K562 (cell line): ENCODE results near the gene ALDH16A1. TPM values are rescaled to one million over a fixed set of nuclear protein-coding genes. Genes with fewer than 3 reads are reported as not detected.

Source experiments
- ATAC-seq: fragments of 200-7000 bp; cut with Tn5 transposase; 3 replicates; pipeline ENCODE4 v1.9.1; 2020; ENCODE audit warnings: moderate library complexity
- BruUV-seq: library from RNA; stranded (reverse); fragments of 400-500 nt; replicated peaks from 2 replicates; lab custom pipeline; 2021; lab: Mats Ljungman, UMichigan
- CTCF ChIA-PET: fragments of 300-600 bp; formaldehyde crosslinking; extraction: SDS; loops from one replicate; lab custom pipeline; 2021; ENCODE audit warnings: low intra/inter-chr PET ratio; lab: Yijun Ruan, JAX
- POLR2A ChIA-PET: fragments of 300-600, 350-650 bp; sonication (Branson Sonifier 250); formaldehyde crosslinking; extraction: SDS; loops from one replicate; lab custom pipeline; 2021; ENCODE audit warnings: antibody characterized with exemption, inconsistent platforms; lab: Yijun Ruan, JAX
- DNase-seq, 4 experiments: peaks; one replicate each; pipeline versions ENCODE4 v3.0.0 to v3.0.0-alpha.2; 2011 to 2018; ENCODE audit warnings: low spot score in 3 of 4, mixed read lengths in 3 of 4; ENCODE audit errors: extremely low read depth in 1 of 4
- FAIRE-seq: peaks from 2 replicates; lab custom pipeline; 2011; peaks lifted over from hg19 to GRCh38; lab: Jason Lieb, UNC
- H2AFZ ChIP-seq: 2 replicates; pipeline ENCODE4 v1.6.0; 2011; ENCODE audit warnings: low read depth, low read length, control low read depth, inconsistent platforms
- H3K27ac ChIP-seq: fragments of 200-600 bp; 3 replicates; pipeline ENCODE4 v1.8.0; 2011; ENCODE audit warnings: low read depth, mild to moderate bottlenecking, control low read depth, inconsistent platforms, low read length, moderate library complexity, mixed read lengths; ENCODE audit errors: extremely low read depth
- H3K27me3 ChIP-seq, 2 experiments: fragments of 300-600 bp in 1 of 2; 2 replicates in 1 of 2; 3 replicates in 1 of 2; pipeline versions ENCODE4 v1.6.0 to v1.8.0; 2011; ENCODE audit warnings: inconsistent platforms in 2 of 2, low read length in 2 of 2, mild to moderate bottlenecking in 1 of 2, mixed read lengths in 1 of 2, moderate library complexity in 1 of 2; ENCODE audit not compliant: control insufficient read depth in 2 of 2, insufficient read depth in 2 of 2
- H3K36me3 ChIP-seq: fragments of 300-600 bp; 3 replicates; pipeline ENCODE4 v1.8.0; 2011; ENCODE audit warnings: mild to moderate bottlenecking, low read length, inconsistent platforms; ENCODE audit not compliant: control insufficient read depth, insufficient read depth
- H3K4me1 ChIP-seq, 2 experiments: fragments of 200-600 bp in 1 of 2; replicated peaks in 1 of 2; 2 replicates in 1 of 2; 3 replicates in 1 of 2; pipeline versions ENCODE4 v1.5.1 to v1.8.0; 2011; ENCODE audit warnings: inconsistent platforms in 2 of 2, low read length in 2 of 2, mild to moderate bottlenecking in 1 of 2, mixed read lengths in 1 of 2, moderate library complexity in 1 of 2; ENCODE audit not compliant: control insufficient read depth in 2 of 2, insufficient read depth in 2 of 2
- H3K4me2 ChIP-seq: 2 replicates; pipeline ENCODE4 v1.6.1; 2011; ENCODE audit warnings: low read length, control low read depth, inconsistent platforms, mixed read lengths; ENCODE audit not compliant: insufficient read depth
- H3K4me3 ChIP-seq: fragments of 200-600 bp; sonication (generic), shearing (Covaris generic); 2 replicates; pipeline ENCODE4 v1.5.1; 2016; ENCODE audit warnings: control low read depth, inconsistent platforms
- H3K79me2 ChIP-seq: fragments of 200-600 bp; 3 replicates; pipeline ENCODE4 v1.8.0; 2011; ENCODE audit warnings: low read length, inconsistent platforms; ENCODE audit not compliant: control insufficient read depth, insufficient read depth
- H3K9ac ChIP-seq, 2 experiments: 2 replicates each; pipeline versions ENCODE4 v1.6.0 to v1.6.1; 2011; ENCODE audit warnings: low read depth in 2 of 2, low read length in 2 of 2, control low read depth in 1 of 2, inconsistent platforms in 1 of 2, mild to moderate bottlenecking in 1 of 2, mixed read lengths in 1 of 2; ENCODE audit not compliant: insufficient read depth in 1 of 2
- H3K9me1 ChIP-seq: one replicate; pipeline ENCODE4 v1.6.0; 2011; ENCODE audit warnings: inconsistent platforms, mild to moderate bottlenecking, low read length, moderate library complexity; ENCODE audit not compliant: control insufficient read depth, insufficient read depth
- H3K9me3 ChIP-seq: replicated peaks from 2 replicates; pipeline ENCODE4 v1.5.1; 2011; ENCODE audit warnings: low read depth, low read length, inconsistent platforms; ENCODE audit not compliant: control insufficient read depth, insufficient read depth
- H4K20me1 ChIP-seq: replicated peaks from 2 replicates; pipeline ENCODE4 v1.6.1; 2011; ENCODE audit warnings: low read length, inconsistent platforms, mixed read lengths; ENCODE audit not compliant: control insufficient read depth, insufficient read depth
- MNT ChIP-seq, 2 experiments: fragments of 450-650 bp; conservative IDR thresholded peaks; 2 replicates each; pipeline ENCODE4 v1.6.1; 2017; ENCODE audit warnings: mild to moderate bottlenecking in 2 of 2, moderate library complexity in 2 of 2
- YY1 ChIP-seq, 3 experiments: IDR thresholded peaks; 2 replicates each; pipeline ENCODE4 v1.6.1; 2011; ENCODE audit warnings: low read length in 2 of 3, mild to moderate bottlenecking in 2 of 3, moderate library complexity in 2 of 3, borderline replicate concordance in 1 of 3, control low read depth in 1 of 3, low read depth in 1 of 3; ENCODE audit not compliant: insufficient read depth in 3 of 3, insufficient replicate concordance in 2 of 3, control insufficient read depth in 1 of 3, insufficient read length in 1 of 3; ENCODE audit errors: extremely low read depth in 1 of 3
- ZBTB33 ChIP-seq: sonication (generic); formaldehyde crosslinking; IDR thresholded peaks from 2 replicates; pipeline ENCODE4 v1.8.1; 2023; ENCODE audit warnings: mild to moderate bottlenecking, missing genetic modification reagents
- ZNF140 ChIP-seq: fragments of 250-450 bp; sonication (Bioruptor Pico); IDR thresholded peaks from 2 replicates; pipeline ENCODE4 v1.8.0; 2021; ENCODE audit warnings: moderate library complexity, mild to moderate bottlenecking, inconsistent platforms
- ZNF511 ChIP-seq: sonication (generic); formaldehyde crosslinking; IDR thresholded peaks from 2 replicates; pipeline ENCODE4 v1.8.0; 2022; ENCODE audit warnings: mild to moderate bottlenecking, missing genetic modification reagents
- WGBS: fragments of 100-300 bp; shearing (Covaris generic); methylation state at CpG from one replicate; pipeline ENCODE4 v1.1.6; 2016; ENCODE audit warnings: low coverage, mixed read lengths; ENCODE audit not compliant: insufficient coverage; ENCODE audit errors: missing lambda C conversion rate; 5-methylcytosine and 5-hydroxymethylcytosine counted together
- in situ Hi-C: fragments of 300-500 bp; cut with MboI; formaldehyde crosslinking; loops from 4 replicates; pipeline ENCODE4 v1.15.0; 2018; ENCODE audit warnings: inconsistent platforms, mixed read lengths
- intact Hi-C: fragments of 100-400 bp; cut with micrococcal nuclease; formaldehyde crosslinking; loops from 2 replicates; pipeline ENCODE4 v1.14.2; 2022
- polyA plus RNA-seq, 8 experiments: library from polyadenylated mRNA; depleted of rRNA in 4 of 8; stranded (reverse) in 5 of 8; unstranded in 3 of 8; fragments of >200 nt; fragmentation: Nextera tagmentation in 2 of 8; fragmentation: Illumina TruSeq in 1 of 8; extraction: Ambion mirVana in 2 of 8; extraction: Trizol in 1 of 8; gene quantifications; 2 replicates each; pipeline versions ENCODE4 v1.2.1 to v1.2.3, GENCODE V29; 2011 to 2014; ENCODE audit warnings: inconsistent platforms in 1 of 8, missing spikeins in 1 of 8
- total RNA-seq, 7 experiments: library from RNA; depleted of rRNA in 6 of 7; stranded (reverse); fragments of >200 nt in 6 of 7; fragmentation: Illumina TruSeq in 2 of 7; extraction: Trizol in 2 of 7; gene quantifications; 2 replicates each; pipeline versions ENCODE4 v1.2.1 to v1.2.3, GENCODE V29; 2011 to 2021; ENCODE audit warnings: low replicate concordance in 1 of 7
- TF ChIP-seq, protein P1 (sequence below): sonication (generic); formaldehyde crosslinking; IDR thresholded peaks from 2 replicates; pipeline ENCODE4 v1.9.0; 2022; ENCODE audit warnings: mild to moderate bottlenecking, missing genetic modification reagents

ALDH16A1 gene
- total and polyA plus RNA-seq, 9 of the 15 experiments (the other 6 are each of a cell fraction or from before 2014, with no cell fraction given), result 2.2 to 52.2 (median 7.6) TPM

DNA sequence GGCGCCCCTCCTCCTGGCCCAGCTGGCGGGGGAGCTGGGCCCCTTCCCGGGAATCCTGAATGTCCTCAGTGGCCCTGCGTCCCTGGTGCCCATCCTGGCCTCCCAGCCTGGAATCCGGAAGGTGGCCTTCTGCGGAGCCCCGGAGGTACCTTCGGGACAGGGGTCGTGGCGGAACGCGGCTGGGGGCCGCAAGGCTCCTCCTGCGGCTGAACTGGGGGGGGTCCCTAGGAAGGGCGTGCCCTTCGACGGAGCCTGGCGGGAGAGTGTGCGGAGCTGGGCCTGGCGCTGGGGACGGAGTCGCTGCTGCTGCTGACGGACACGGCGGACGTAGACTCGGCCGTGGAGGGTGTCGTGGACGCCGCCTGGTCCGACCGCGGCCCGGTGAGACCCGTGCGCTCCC is 8.6 kb downstream of the ALDH16A1 start:
- CTCF ChIA-PET, result no interaction called here
- Histone ChIP-seq H3K4me3 (no peak overlapping the region), H3K4me1 (peaks cover 0 to 20% of the 10 kb centered on the region in 2 experiments; a peak in 4 of 5 replicates), H3K9me3 (no peaks in the 10 kb centered on the region), H3K9me1 (no peaks in the 10 kb centered on the region), H3K27me3 (no peaks in the 10 kb centered on the region), H3K79me2 (0 out of 3 replicates have a peak, but pooled peaks cover 3% of the 10 kb centered on the region), H3K9ac (no peak overlapping the region), H3K27ac (no peak overlapping the region), H2AFZ (no peak overlapping the region), H3K4me2 (no peak overlapping the region), H4K20me1 (no peaks in the 10 kb centered on the region), H3K36me3 (peaks cover 50% of the 10 kb centered on the region; the same call in 2 of the 3 replicates)
- DNase-seq (no peak), ATAC-seq (no peak), FAIRE-seq (no peak)
- no peak for TF ChIP-seq ZNF511
- TF ChIP-seq MNT (conservative IDR thresholded peaks at IDR 0.05), result no peak
- TF ChIP-seq, protein P1, sequence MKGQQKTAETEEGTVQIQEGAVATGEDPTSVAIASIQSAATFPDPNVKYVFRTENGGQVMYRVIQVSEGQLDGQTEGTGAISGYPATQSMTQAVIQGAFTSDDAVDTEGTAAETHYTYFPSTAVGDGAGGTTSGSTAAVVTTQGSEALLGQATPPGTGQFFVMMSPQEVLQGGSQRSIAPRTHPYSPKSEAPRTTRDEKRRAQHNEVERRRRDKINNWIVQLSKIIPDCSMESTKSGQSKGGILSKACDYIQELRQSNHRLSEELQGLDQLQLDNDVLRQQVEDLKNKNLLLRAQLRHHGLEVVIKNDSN (CRISPR knock-in tag), result no peak
- TF ChIP-seq ZBTB33 (CRISPR knock-in tag), result peak; percentile 94
- TF ChIP-seq YY1 (IDR thresholded peaks at IDR 0.05; ENCODE audit: borderline replicate concordance in 1 of 3, control insufficient read depth in 1 of 3, extremely low read depth in 1 of 3, insufficient read depth in 3 of 3, insufficient read length in 1 of 3, insufficient replicate concordance in 2 of 3, low read depth in 1 of 3, low read length in 2 of 3), result no peak
- no peak for TF ChIP-seq ZNF140 (CRISPR knock-in tag)
- POLR2A ChIA-PET, result no interaction called here
- 97% methylated on average over 11 of the region's 37 CpGs for WGBS
- in situ Hi-C loops (no loop called here), intact Hi-C loops (no loop called here)
- no TSS peak for BruUV-seq
